ENCODE results near the gene ETF1. TPM values are rescaled to one million over a fixed set of nuclear protein-coding genes. Genes with fewer than 3 reads are reported as not detected.
A peak's percentile ranks its signal among the peaks of the same experiment; 100 is the strongest.

Gene ETF1
- total and polyA plus RNA-seq, 9 of the 15 experiments (the other 6 are each of a cell fraction or from before 2014, with no cell fraction given): 53.7 to 209 (median 164) TPM

GRCh38 chr5:138541511-138542179 is 1.4 kb downstream of the ETF1 start:
- in situ Hi-C loops (cut with MboI) (no loop called here), intact Hi-C loops (cut with micrococcal nuclease) (no loop called here)
- Histone ChIP-seq H3K27ac (ENCODE audit: extremely low read depth, low read depth, low read length) (peak overlapping the region; percentile 96), H3K79me2 (ENCODE audit: control insufficient read depth, insufficient read depth, low read length) (peaks cover 96% of the 10 kb centered on the region), H3K4me1 (replicated peaks in 1 of 2; ENCODE audit: control insufficient read depth in 2 of 2, insufficient read depth in 2 of 2, low read length in 2 of 2) (peaks cover 5 to 39% of the 10 kb centered on the region in 2 experiments), H3K9me3 (replicated peaks; ENCODE audit: control insufficient read depth, insufficient read depth, low read depth, low read length) (no peaks in the 10 kb centered on the region), H3K36me3 (ENCODE audit: control insufficient read depth, insufficient read depth, low read length) (peaks cover 65% of the 10 kb centered on the region), H3K27me3 (ENCODE audit: control insufficient read depth in 2 of 2, insufficient read depth in 2 of 2, low read length in 2 of 2) (no peaks in the 10 kb centered on the region), H4K20me1 (replicated peaks; ENCODE audit: control insufficient read depth, insufficient read depth, low read length) (peaks cover 34% of the 10 kb centered on the region), H3K4me3 (peak overlapping the region; percentile 97), H2AFZ (ENCODE audit: low read depth, low read length) (no peak overlapping the region), H3K9ac (ENCODE audit: insufficient read depth in 1 of 2, low read depth in 2 of 2, low read length in 2 of 2) (peak overlapping the region; percentile 100), H3K4me2 (ENCODE audit: insufficient read depth, low read length) (peak overlapping the region; percentile 90), H3K9me1 (ENCODE audit: control insufficient read depth, insufficient read depth, low read length) (no peaks in the 10 kb centered on the region)
- POLR2A ChIA-PET: interaction anchor here (1.0 to 4.2 kb wide), 5 partner anchors 11 to 84 kb away, joined by 3 to 64 read pairs (median 13); no protein-coding TSS in a partner anchor
- peak in 1 of 4 experiments; percentile 32 for DNase-seq (ENCODE audit: extremely low read depth in 1 of 4, low spot score in 3 of 4)
- WGBS (ENCODE audit: insufficient coverage, low coverage, missing lambda C conversion rate): 0% methylated on average over 4 of the region's 6 CpGs
- TF ChIP-seq FOXO4 (CRISPR knock-in tag; IDR thresholded peaks at IDR 0.05) (no peak), ZNF57 (CRISPR knock-in tag; IDR thresholded peaks at IDR 0.05) (no peak), MAFF (IDR thresholded peaks at IDR 0.05; ENCODE audit: low read length) (no peak), SIN3A (IDR thresholded peaks at IDR 0.05; ENCODE audit: borderline replicate concordance in 2 of 2, control insufficient read depth in 1 of 2, low read depth in 2 of 2, low read length in 2 of 2) (0 out of 4 replicates have a peak, but pooled peaks of 1 of the 2 experiments have one; percentile 7), SUPT5H (IDR thresholded peaks at IDR 0.05) (0 out of 2 replicates have a peak, but pooled peaks have one; percentile 25), POLR2AphosphoS5 (IDR thresholded peaks at IDR 0.05; ENCODE audit: control insufficient read depth, insufficient read depth, low read depth, low read length) (0 out of 2 replicates have a peak, but pooled peaks have one; percentile 24), POLR2A (conservative IDR thresholded peaks at IDR 0.05) (0 out of 2 replicates have a peak, but pooled peaks have one; percentile 29), ZNF740 (CRISPR knock-in tag; IDR thresholded peaks at IDR 0.05) (0 out of 2 replicates have a peak, but pooled peaks have one; percentile 32), ZNF740 (tag; IDR thresholded peaks at IDR 0.05) (peak in 1 of 2 experiments; percentile 64; a peak in 1 of 4 replicates), SNIP1 (IDR thresholded peaks at IDR 0.05; ENCODE audit: low read depth) (no peak)
- CTCF ChIA-PET (ENCODE audit: low intra/inter-chr PET ratio): no interaction called here
- ATAC-seq: no peak
- FAIRE-seq: no peak
- no TSS peak for BruUV-seq (replicated peaks)
